Measurements from ENCODE around the gene CLEC3B.
A peak's percentile ranks its signal among the peaks of the same experiment; 100 is the strongest.
"Not testable (repeated sequence)": the region's sequence is repeated elsewhere in the genome, so short reads cannot be mapped to it uniquely, and the experiment has no call there.

The CLEC3B gene

GRCh38 chr3:45071075-45071474 is 45.0 kb downstream of the CLEC3B start:
- FAIRE-seq: no peak

GRCh38 chr3:45075821-45076625 is 49.9 kb downstream of the CLEC3B start:
- no peak for FAIRE-seq

GRCh38 chr3:45078256-45078655 is 52.2 kb downstream of the CLEC3B start:
- FAIRE-seq: not testable (repeated sequence)

GRCh38 chr3:45078910-45079522 is 52.9 kb downstream of the CLEC3B start:
- no peak for FAIRE-seq

- FAIRE-seq: peak; percentile 30
Observed at GRCh38 chr3:45079715-45080114, 53.6 kb downstream of the CLEC3B start.

- FAIRE-seq: no peak
Observed at GRCh38 chr3:45080824-45081223, 54.7 kb downstream of the CLEC3B start.

GRCh38 chr3:45081506-45082141 is 55.5 kb downstream of the CLEC3B start:
- no peak for FAIRE-seq

- FAIRE-seq: no peak
Observed at GRCh38 chr3:45082142-45082538, 56.0 kb downstream of the CLEC3B start.

GRCh38 chr3:45083023-45083422 is 56.9 kb downstream of the CLEC3B start:
- no peak for FAIRE-seq

GRCh38 chr3:45084361-45084760 is 58.3 kb downstream of the CLEC3B start:
- no peak for FAIRE-seq

GRCh38 chr3:45084820-45085816 is 59.0 kb downstream of the CLEC3B start:
- FAIRE-seq: no peak
